ENCODE results near the gene ATXN1.

The ATXN1 gene

GRCh38 chr6:16562498-16562897, 198.8 kb downstream of the ATXN1 start:
- Mint-ChIP-seq H3K27ac (no peak overlapping the region), H3K9me3 (no peaks in the 10 kb centered on the region), H3K36me3 (ENCODE audit: low read depth) (no peaks in the 10 kb centered on the region)

GRCh38 chr6:16559071-16559470, 202.2 kb downstream of the ATXN1 start:
- H3K27me3 Mint-ChIP-seq (ENCODE audit: low read depth, poor library complexity): peaks cover 4% of the 10 kb centered on the region
- no peaks in the 10 kb centered on the region for H3K36me3 Mint-ChIP-seq (ENCODE audit: low read depth)
- H3K9me3 Mint-ChIP-seq: no peaks in the 10 kb centered on the region
- TF ChIP-seq CTCF (IDR thresholded peaks at IDR 0.05): no peak
- H3K4me1 Mint-ChIP-seq: peaks cover 17% of the 10 kb centered on the region
- H3K27ac Mint-ChIP-seq: no peak overlapping the region
- H3K4me3 Mint-ChIP-seq: no peak overlapping the region
- DNase-seq: no peak

More at GRCh38 chr6:16562498-16562897, 198.8 kb downstream of the ATXN1 start:
- Mint-ChIP-seq H3K27me3 (ENCODE audit: low read depth, poor library complexity) (peaks cover 12% of the 10 kb centered on the region), H3K4me3 (no peak overlapping the region), H3K4me1 (no peaks in the 10 kb centered on the region)
- TF ChIP-seq CTCF (IDR thresholded peaks at IDR 0.05): no peak
- DNase-seq: no peak

- H3K4me3 Mint-ChIP-seq: no peak overlapping the region
- H3K27me3 Mint-ChIP-seq (ENCODE audit: low read depth, poor library complexity): no peaks in the 10 kb centered on the region
- no peak for DNase-seq
- H3K27ac Mint-ChIP-seq: no peak overlapping the region
- TF ChIP-seq CTCF (IDR thresholded peaks at IDR 0.05): no peak
- no peaks in the 10 kb centered on the region for H3K9me3 Mint-ChIP-seq
- no peaks in the 10 kb centered on the region for H3K36me3 Mint-ChIP-seq (ENCODE audit: low read depth)
- peaks cover 22% of the 10 kb centered on the region for H3K4me1 Mint-ChIP-seq
Observed at GRCh38 chr6:16555550-16555949, 205.7 kb downstream of the ATXN1 start.

- DNase-seq: no peak
- H3K27ac Mint-ChIP-seq: no peak overlapping the region
- no peak for TF ChIP-seq CTCF (IDR thresholded peaks at IDR 0.05)
- peaks cover 22% of the 10 kb centered on the region for H3K4me1 Mint-ChIP-seq
- H3K4me3 Mint-ChIP-seq: no peak overlapping the region
- H3K9me3 Mint-ChIP-seq: no peaks in the 10 kb centered on the region
- H3K36me3 Mint-ChIP-seq (ENCODE audit: low read depth): no peaks in the 10 kb centered on the region
- H3K27me3 Mint-ChIP-seq (ENCODE audit: low read depth, poor library complexity): no peaks in the 10 kb centered on the region
Observed at GRCh38 chr6:16553531-16553930, 207.7 kb downstream of the ATXN1 start.

GRCh38 chr6:16551466-16551865, 209.8 kb downstream of the ATXN1 start:
- no peaks in the 10 kb centered on the region for H3K36me3 Mint-ChIP-seq (ENCODE audit: low read depth)
- DNase-seq: no peak

More at GRCh38 chr6:16551466-16551865, 209.8 kb downstream of the ATXN1 start:
- H3K9me3 Mint-ChIP-seq: no peaks in the 10 kb centered on the region
- H3K4me3 Mint-ChIP-seq: no peak overlapping the region
- H3K27me3 Mint-ChIP-seq (ENCODE audit: low read depth, poor library complexity): no peaks in the 10 kb centered on the region
- peaks cover 20% of the 10 kb centered on the region for H3K4me1 Mint-ChIP-seq
- TF ChIP-seq CTCF (IDR thresholded peaks at IDR 0.05): no peak
- H3K27ac Mint-ChIP-seq: no peak overlapping the region
